ENCODE data around the gene SPAG8.

DNA sequence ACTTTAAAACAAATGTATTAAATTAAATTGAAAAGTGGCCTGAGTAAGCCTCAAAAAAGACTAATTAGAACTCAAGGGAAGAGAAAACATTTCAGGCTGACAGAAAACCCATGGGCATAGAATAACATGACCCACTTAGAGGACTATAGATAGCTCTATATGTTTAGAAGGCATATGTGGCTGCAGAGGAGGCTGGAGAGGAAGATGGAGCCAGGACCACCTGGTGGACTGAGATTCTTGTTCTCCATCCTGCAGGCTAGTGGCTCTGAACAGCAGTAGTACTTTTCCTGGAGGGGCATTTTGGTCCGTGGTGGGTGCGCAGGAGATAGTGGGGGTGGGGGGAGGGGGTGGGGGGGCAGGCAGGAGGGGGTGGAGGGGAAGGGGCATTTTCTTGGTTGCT lies 31.0 kb downstream of the SPAG8 start:
- TF ChIP-seq, protein P1, sequence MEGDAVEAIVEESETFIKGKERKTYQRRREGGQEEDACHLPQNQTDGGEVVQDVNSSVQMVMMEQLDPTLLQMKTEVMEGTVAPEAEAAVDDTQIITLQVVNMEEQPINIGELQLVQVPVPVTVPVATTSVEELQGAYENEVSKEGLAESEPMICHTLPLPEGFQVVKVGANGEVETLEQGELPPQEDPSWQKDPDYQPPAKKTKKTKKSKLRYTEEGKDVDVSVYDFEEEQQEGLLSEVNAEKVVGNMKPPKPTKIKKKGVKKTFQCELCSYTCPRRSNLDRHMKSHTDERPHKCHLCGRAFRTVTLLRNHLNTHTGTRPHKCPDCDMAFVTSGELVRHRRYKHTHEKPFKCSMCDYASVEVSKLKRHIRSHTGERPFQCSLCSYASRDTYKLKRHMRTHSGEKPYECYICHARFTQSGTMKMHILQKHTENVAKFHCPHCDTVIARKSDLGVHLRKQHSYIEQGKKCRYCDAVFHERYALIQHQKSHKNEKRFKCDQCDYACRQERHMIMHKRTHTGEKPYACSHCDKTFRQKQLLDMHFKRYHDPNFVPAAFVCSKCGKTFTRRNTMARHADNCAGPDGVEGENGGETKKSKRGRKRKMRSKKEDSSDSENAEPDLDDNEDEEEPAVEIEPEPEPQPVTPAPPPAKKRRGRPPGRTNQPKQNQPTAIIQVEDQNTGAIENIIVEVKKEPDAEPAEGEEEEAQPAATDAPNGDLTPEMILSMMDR (conservative IDR thresholded peaks at IDR 0.05; ENCODE audit: low read length) = no peak
- no peak for TF ChIP-seq EZH2phosphoT487 (IDR thresholded peaks at IDR 0.05; ENCODE audit: borderline replicate concordance)

All from Loucy (cell line).